GM23248 (cell line): ENCODE measurements around the gene EMSY.

Source experiments
- EZH2 ChIP-seq: fragments of 200-600 bp; sonication (generic); IDR thresholded peaks from 2 replicates; pipeline ENCODE4 v1.6.1; 2018; ENCODE audit warnings: antibody characterized with exemption, mild to moderate bottlenecking; ENCODE audit not compliant: insufficient read depth, poor library complexity, severe bottlenecking
- EZH2phosphoT487 ChIP-seq: fragments of 200-600 bp; sonication (generic); IDR thresholded peaks from 2 replicates; pipeline ENCODE4 v1.6.1; 2018; ENCODE audit warnings: antibody characterized with exemption, moderate library complexity, mild to moderate bottlenecking, low read depth; ENCODE audit not compliant: insufficient read depth

DNA sequence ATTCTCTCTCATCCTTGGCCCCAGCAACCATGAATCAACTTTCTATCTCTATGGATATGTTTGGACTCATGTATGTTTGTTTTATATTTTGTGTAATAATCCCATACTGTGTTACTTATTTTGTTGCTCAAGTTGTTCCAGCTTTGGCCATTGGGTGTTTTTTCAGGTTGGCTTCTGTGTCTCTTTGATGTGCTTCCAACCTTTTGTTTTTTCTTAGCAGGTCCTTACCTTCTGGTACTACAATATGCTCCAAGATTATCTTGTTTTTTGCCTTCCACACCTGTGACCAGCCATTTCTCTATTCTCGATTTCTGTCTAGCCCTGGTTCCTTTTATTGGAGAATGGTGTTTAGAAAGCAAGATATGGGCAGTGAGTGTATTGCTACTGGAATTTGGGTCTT lies 49.5 kb upstream of the EMSY start:
- TF ChIP-seq EZH2phosphoT487 = no peak
- TF ChIP-seq EZH2 = no peak
